ENCODE results near the gene PWWP2B.

The PWWP2B gene

GRCh38 chr10:132436861-132437410, 39.9 kb downstream of the PWWP2B start:
- no peak overlapping the region for H2AFZ ChIP-seq (ENCODE audit: low read length)
- H3K27ac ChIP-seq (ENCODE audit: low read depth, low read length, poor library complexity, severe bottlenecking) = no peak overlapping the region
- H3K9ac ChIP-seq (ENCODE audit: low read length) = no peak overlapping the region
- no peaks in the 10 kb centered on the region for H3K79me2 ChIP-seq (ENCODE audit: insufficient read depth, low read length)
- no peaks in the 10 kb centered on the region for H4K20me1 ChIP-seq (ENCODE audit: insufficient read depth, low read length)
- H3K4me3 ChIP-seq (ENCODE audit: low read depth, low read length, poor library complexity, severe bottlenecking) = no peak overlapping the region
- H3K4me1 ChIP-seq (ENCODE audit: insufficient read depth, low read length, severe bottlenecking) = peaks cover 3% of the 10 kb centered on the region
- H3K4me2 ChIP-seq (ENCODE audit: low read length) = no peak overlapping the region
- no peaks in the 10 kb centered on the region for H3K9me2 ChIP-seq (ENCODE audit: low read depth, low read length)
- TF ChIP-seq EZH2 (IDR thresholded peaks at IDR 0.05; ENCODE audit: borderline replicate concordance, low read length) (no peak), CTCF (IDR thresholded peaks at IDR 0.05; ENCODE audit: low read length) (no peak)
- H3K27me3 ChIP-seq (ENCODE audit: insufficient read depth, low read length) = no peaks in the 10 kb centered on the region
- H3K9me3 ChIP-seq (ENCODE audit: low read length) = 0 out of 2 replicates have a peak, but pooled peaks cover 3% of the 10 kb centered on the region
- no peaks in the 10 kb centered on the region for H3F3A ChIP-seq (ENCODE audit: insufficient read depth, low read length)
- H3K36me3 ChIP-seq (ENCODE audit: insufficient read depth, low read length) = no peaks in the 10 kb centered on the region

DNA sequence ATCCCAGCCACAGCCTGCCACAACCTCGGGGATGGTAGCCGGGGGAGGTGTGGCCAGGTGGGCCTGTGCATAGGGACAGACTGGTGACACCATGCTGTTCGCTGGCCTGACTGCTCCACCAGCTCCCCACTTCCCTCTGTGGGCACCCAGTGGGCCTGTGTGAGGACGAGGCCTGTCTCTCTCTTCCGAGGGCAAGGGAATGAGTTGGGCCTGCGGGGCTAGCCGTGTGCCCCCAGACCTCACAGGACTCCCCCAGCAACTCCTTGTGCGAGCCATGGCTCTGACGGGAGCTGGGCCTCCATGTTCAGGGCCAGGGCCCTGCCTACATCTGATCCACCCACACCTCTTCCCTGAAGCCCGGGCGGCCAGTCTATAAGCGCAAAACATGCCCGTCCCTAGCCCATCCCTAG, 40.5 kb downstream of the PWWP2B start:
- Histone ChIP-seq H3K27ac (ENCODE audit: low read depth, low read length, poor library complexity, severe bottlenecking) (no peak overlapping the region), H3K9me3 (ENCODE audit: low read length) (0 out of 2 replicates have a peak, but pooled peaks cover 3% of the 10 kb centered on the region), H3K4me2 (ENCODE audit: low read length) (no peak overlapping the region), H3K36me3 (ENCODE audit: insufficient read depth, low read length) (no peaks in the 10 kb centered on the region), H2AFZ (ENCODE audit: low read length) (no peak overlapping the region), H3K9me2 (ENCODE audit: low read depth, low read length) (no peaks in the 10 kb centered on the region), H3K79me2 (ENCODE audit: insufficient read depth, low read length) (no peaks in the 10 kb centered on the region), H4K20me1 (ENCODE audit: insufficient read depth, low read length) (no peaks in the 10 kb centered on the region), H3K27me3 (ENCODE audit: insufficient read depth, low read length) (no peaks in the 10 kb centered on the region), H3K4me3 (ENCODE audit: low read depth, low read length, poor library complexity, severe bottlenecking) (no peak overlapping the region), H3F3A (ENCODE audit: insufficient read depth, low read length) (no peaks in the 10 kb centered on the region), H3K4me1 (ENCODE audit: insufficient read depth, low read length, severe bottlenecking) (peaks cover 3% of the 10 kb centered on the region), H3K9ac (ENCODE audit: low read length) (no peak overlapping the region)
- no peak for TF ChIP-seq CTCF (IDR thresholded peaks at IDR 0.05; ENCODE audit: low read length)
- TF ChIP-seq EZH2 (IDR thresholded peaks at IDR 0.05; ENCODE audit: borderline replicate concordance, low read length) = no peak

DNA sequence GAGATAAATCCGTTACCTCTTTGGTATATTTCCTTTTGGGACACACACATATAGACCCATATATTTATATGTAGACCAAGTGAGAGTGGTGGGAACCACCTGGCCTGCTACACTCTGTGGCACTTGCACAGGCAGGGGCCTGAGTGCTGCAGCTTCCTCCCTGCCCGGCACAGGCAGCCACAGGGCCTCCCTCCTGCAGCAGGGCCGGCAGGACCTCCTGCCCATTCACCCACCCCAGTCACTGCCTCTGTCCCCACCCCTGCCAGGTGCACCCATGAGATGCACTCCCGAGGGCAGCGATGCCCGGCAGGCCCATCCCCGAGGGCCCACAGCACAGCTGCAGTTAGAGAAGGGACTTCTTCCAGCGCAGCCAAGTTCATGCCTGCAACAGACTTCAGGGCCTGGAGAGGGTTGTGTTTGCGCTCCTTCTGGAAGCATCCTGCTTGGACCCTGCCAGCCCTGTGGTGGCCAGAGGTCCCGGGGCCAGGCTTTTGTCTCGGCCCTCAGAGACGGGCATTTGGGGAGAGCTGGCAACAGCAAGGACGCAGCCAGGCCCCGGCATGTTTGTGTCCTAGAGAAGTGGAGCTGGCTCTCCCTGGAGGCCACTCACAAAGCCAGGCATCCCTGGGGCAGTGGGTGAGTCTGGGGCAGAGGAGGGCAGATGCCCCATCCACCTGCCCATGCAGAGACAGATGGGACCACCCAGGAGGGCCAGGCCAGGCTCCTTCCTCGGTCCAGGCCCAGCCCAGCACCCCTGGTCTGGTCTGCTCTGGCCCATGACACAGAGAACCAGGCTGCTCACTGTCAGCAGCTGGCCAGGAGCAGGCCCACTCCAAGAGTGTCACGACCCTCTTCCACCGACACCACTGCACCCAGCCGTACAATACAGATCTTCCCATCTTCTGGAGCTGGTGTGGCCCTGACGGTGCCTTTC, 41.4 kb downstream of the PWWP2B start:
- Histone ChIP-seq H3K27ac (ENCODE audit: low read depth, low read length, poor library complexity, severe bottlenecking) (no peak overlapping the region), H4K20me1 (ENCODE audit: insufficient read depth, low read length) (no peaks in the 10 kb centered on the region), H3K9ac (ENCODE audit: low read length) (no peak overlapping the region), H3K27me3 (ENCODE audit: insufficient read depth, low read length) (no peaks in the 10 kb centered on the region), H3K9me2 (ENCODE audit: low read depth, low read length) (no peaks in the 10 kb centered on the region), H3K4me2 (ENCODE audit: low read length) (no peak overlapping the region), H3K36me3 (ENCODE audit: insufficient read depth, low read length) (no peaks in the 10 kb centered on the region), H3K4me3 (ENCODE audit: low read depth, low read length, poor library complexity, severe bottlenecking) (no peak overlapping the region), H3K9me3 (ENCODE audit: low read length) (0 out of 2 replicates have a peak, but pooled peaks cover 3% of the 10 kb centered on the region), H3F3A (ENCODE audit: insufficient read depth, low read length) (no peaks in the 10 kb centered on the region), H3K79me2 (ENCODE audit: insufficient read depth, low read length) (no peaks in the 10 kb centered on the region), H3K4me1 (ENCODE audit: insufficient read depth, low read length, severe bottlenecking) (no peaks in the 10 kb centered on the region), H2AFZ (ENCODE audit: low read length) (no peak overlapping the region)
- TF ChIP-seq EZH2 (IDR thresholded peaks at IDR 0.05; ENCODE audit: borderline replicate concordance, low read length) (no peak), CTCF (IDR thresholded peaks at IDR 0.05; ENCODE audit: low read length) (no peak)

Data from OCI-LY1 (cell line).